Liver (tissue), 9 donors: Measurements from ENCODE around the gene ZNF70. TPM values are rescaled to one million over a fixed set of nuclear protein-coding genes. Genes with fewer than 3 reads are reported as not detected.

ENCODE experiments used
- DNase-seq: peaks from one replicate; pipeline ENCODE4 v3.0.0-alpha.2; 2017; ENCODE audit warnings: low spot score
- H3K27ac ChIP-seq, 2 donors: one replicate each; pipeline ENCODE4 v1.7.0; 2013; ENCODE audit warnings: inconsistent platforms in 2 of 2, low read length in 2 of 2, control low read depth in 1 of 2, low read depth in 1 of 2, mild to moderate bottlenecking in 1 of 2
- H3K27me3 ChIP-seq, 4 donors: one replicate each; pipeline versions ENCODE4 v1.6.1 to v1.7.0; 2013; ENCODE audit warnings: low read length in 3 of 4, inconsistent platforms in 1 of 4, mild to moderate bottlenecking in 1 of 4, moderate library complexity in 1 of 4; ENCODE audit not compliant: control insufficient read depth in 4 of 4, insufficient read depth in 4 of 4
- H3K36me3 ChIP-seq, 4 donors: one replicate each; pipeline versions ENCODE4 v1.6.1 to v1.7.0; 2013; ENCODE audit warnings: low read length in 3 of 4, mild to moderate bottlenecking in 3 of 4, low read depth in 1 of 4, moderate library complexity in 1 of 4; ENCODE audit not compliant: control insufficient read depth in 4 of 4, insufficient read depth in 3 of 4
- H3K4me1 ChIP-seq, 4 donors: one replicate each; pipeline versions ENCODE4 v1.6.1 to v1.7.0; 2013; ENCODE audit warnings: low read length in 3 of 4, mild to moderate bottlenecking in 3 of 4, moderate library complexity in 1 of 4; ENCODE audit not compliant: control insufficient read depth in 4 of 4, insufficient read depth in 4 of 4
- H3K4me3 ChIP-seq, 3 donors: one replicate each; pipeline versions ENCODE4 v1.6.1 to v1.7.0; 2013; ENCODE audit warnings: low read length in 3 of 3, control low read depth in 1 of 3, low read depth in 1 of 3, mild to moderate bottlenecking in 1 of 3
- H3K9ac ChIP-seq, 2 donors: one replicate each; pipeline ENCODE4 v1.7.0; 2013; ENCODE audit warnings: low read length in 2 of 2, mild to moderate bottlenecking in 2 of 2, moderate library complexity in 2 of 2, control low read depth in 1 of 2, low read depth in 1 of 2
- H3K9me3 ChIP-seq, 4 donors: one replicate each; pipeline versions ENCODE4 v1.6.1 to v1.7.0; 2013; ENCODE audit warnings: low read length in 3 of 4; ENCODE audit not compliant: control insufficient read depth in 4 of 4
- EGR1 ChIP-seq, 2 donors: IDR thresholded peaks; 2 replicates each; pipeline ENCODE4 v1.6.1; 2016 to 2018; ENCODE audit warnings: antibody characterized with exemption in 2 of 2, low read depth in 2 of 2
- FOXA1 ChIP-seq: IDR thresholded peaks from 2 replicates; pipeline ENCODE4 v1.6.1; 2016; ENCODE audit warnings: antibody characterized with exemption
- FOXA2 ChIP-seq: IDR thresholded peaks from 2 replicates; pipeline ENCODE4 v1.6.1; 2016; ENCODE audit warnings: antibody characterized with exemption
- GABPA ChIP-seq, 2 donors: IDR thresholded peaks in 1 of 2; conservative IDR thresholded peaks in 1 of 2; 2 replicates each; pipeline ENCODE4 v1.6.1; 2016; ENCODE audit warnings: antibody characterized with exemption in 2 of 2, mild to moderate bottlenecking in 1 of 2, moderate library complexity in 1 of 2
- HNF4A ChIP-seq, 2 donors: conservative IDR thresholded peaks; 2 replicates each; pipeline ENCODE4 v1.6.1; 2016; ENCODE audit warnings: antibody characterized with exemption in 2 of 2, mild to moderate bottlenecking in 2 of 2
- HNF4G ChIP-seq: IDR thresholded peaks from 2 replicates; pipeline ENCODE4 v1.6.1; 2016; ENCODE audit warnings: antibody characterized with exemption
- JUND ChIP-seq, 2 donors: IDR thresholded peaks; 2 replicates each; pipeline ENCODE4 v1.6.1; 2016; ENCODE audit warnings: antibody characterized with exemption in 2 of 2
- NR2F2 ChIP-seq: IDR thresholded peaks from 2 replicates; pipeline ENCODE4 v1.6.1; 2016; ENCODE audit warnings: antibody characterized with exemption
- RXRA ChIP-seq, 2 donors: IDR thresholded peaks; 2 replicates each; pipeline ENCODE4 v1.6.1; 2017 to 2018; ENCODE audit warnings: antibody characterized with exemption in 2 of 2, mild to moderate bottlenecking in 1 of 2
- SP1 ChIP-seq: IDR thresholded peaks from 2 replicates; pipeline ENCODE4 v1.6.1; 2018; ENCODE audit warnings: antibody characterized with exemption, mild to moderate bottlenecking
- YY1 ChIP-seq: IDR thresholded peaks from 2 replicates; pipeline ENCODE4 v1.6.1; 2016; ENCODE audit warnings: antibody characterized with exemption, mild to moderate bottlenecking
- WGBS: extraction: QIAGEN DNeasy Blood & Tissue Kit; methylation state at CpG from one replicate; pipeline ENCODE4 v1.1.7; 2013; 5-methylcytosine and 5-hydroxymethylcytosine counted together
- polyA plus RNA-seq, 2 donors: library from polyadenylated mRNA; stranded (reverse) in 1 of 2; unstranded in 1 of 2; fragments of 200-250 nt in 1 of 2; fragments of >200 nt in 1 of 2; fragmentation: Nextera tagmentation in 1 of 2; extraction: Ambion mirVana in 1 of 2; gene quantifications; one replicate each; pipeline versions ENCODE4 v1.2.1 to v1.2.3, GENCODE V29; 2013 to 2015
- total RNA-seq, 2 donors: library from RNA; depleted of rRNA; stranded (reverse); fragments of >200 nt; gene quantifications; one replicate each; pipeline ENCODE4 v1.2.3, GENCODE V29; 2014
- TF ChIP-seq, protein P1 (sequence below): IDR thresholded peaks from 2 replicates; pipeline ENCODE4 v1.6.1; 2016; ENCODE audit warnings: antibody characterized with exemption
- TF ChIP-seq, protein P2 (sequence below): IDR thresholded peaks from 2 replicates; pipeline ENCODE4 v1.6.1; 2016; ENCODE audit warnings: antibody characterized with exemption
- TF ChIP-seq, protein P3 (sequence below): IDR thresholded peaks from 2 replicates; pipeline ENCODE4 v1.6.1; 2016; ENCODE audit warnings: antibody characterized with exemption, mild to moderate bottlenecking
- donor health status: healthy.
- donor health status: healthy.
- donor health status: healthy.
- donor health status: healthy.
- donor health status: healthy.

ZNF70 gene
- total and polyA plus RNA-seq, 4 donors, result 0.14 to 1.9 (median 0.68) TPM

- TF ChIP-seq, protein P1, sequence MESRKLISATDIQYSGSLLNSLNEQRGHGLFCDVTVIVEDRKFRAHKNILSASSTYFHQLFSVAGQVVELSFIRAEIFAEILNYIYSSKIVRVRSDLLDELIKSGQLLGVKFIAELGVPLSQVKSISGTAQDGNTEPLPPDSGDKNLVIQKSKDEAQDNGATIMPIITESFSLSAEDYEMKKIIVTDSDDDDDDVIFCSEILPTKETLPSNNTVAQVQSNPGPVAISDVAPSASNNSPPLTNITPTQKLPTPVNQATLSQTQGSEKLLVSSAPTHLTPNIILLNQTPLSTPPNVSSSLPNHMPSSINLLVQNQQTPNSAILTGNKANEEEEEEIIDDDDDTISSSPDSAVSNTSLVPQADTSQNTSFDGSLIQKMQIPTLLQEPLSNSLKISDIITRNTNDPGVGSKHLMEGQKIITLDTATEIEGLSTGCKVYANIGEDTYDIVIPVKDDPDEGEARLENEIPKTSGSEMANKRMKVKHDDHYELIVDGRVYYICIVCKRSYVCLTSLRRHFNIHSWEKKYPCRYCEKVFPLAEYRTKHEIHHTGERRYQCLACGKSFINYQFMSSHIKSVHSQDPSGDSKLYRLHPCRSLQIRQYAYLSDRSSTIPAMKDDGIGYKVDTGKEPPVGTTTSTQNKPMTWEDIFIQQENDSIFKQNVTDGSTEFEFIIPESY, result no peak
- TF ChIP-seq HNF4A (conservative IDR thresholded peaks at IDR 0.05), result peak in 1 of 2 donors; percentile 14
- TF ChIP-seq NR2F2, result peak; percentile 24
- TF ChIP-seq, protein P2, sequence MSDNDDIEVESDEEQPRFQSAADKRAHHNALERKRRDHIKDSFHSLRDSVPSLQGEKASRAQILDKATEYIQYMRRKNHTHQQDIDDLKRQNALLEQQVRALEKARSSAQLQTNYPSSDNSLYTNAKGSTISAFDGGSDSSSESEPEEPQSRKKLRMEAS, result no peak
- TF ChIP-seq EGR1 (IDR thresholded peaks at IDR 0.05; ENCODE audit: low read depth in 2 of 2), result no peak
- TF ChIP-seq GABPA (IDR thresholded peaks at IDR 0.05 in 1 of 2, conservative IDR thresholded peaks at IDR 0.05 in 1 of 2), result no peak
- TF ChIP-seq FOXA1, result no peak
- no peak for TF ChIP-seq RXRA (IDR thresholded peaks at IDR 0.05)
- no peak for TF ChIP-seq FOXA2
- TF ChIP-seq YY1, result no peak
- no peak for TF ChIP-seq HNF4G
- TF ChIP-seq JUND (IDR thresholded peaks at IDR 0.05), result no peak
Observed at GRCh38 chr22:23786752-23787599, 36.1 kb upstream of the ZNF70 start, which contains the start of gene SMARCB1 (continued).

- Histone ChIP-seq H3K36me3 (no peaks in the 10 kb centered on the region), H3K27me3 (no peaks in the 10 kb centered on the region), H3K27ac (peak overlapping the region; percentile 99 to 100), H3K4me1 (peaks cover 12 to 42% (median 31%) of the 10 kb centered on the region in 4 donors), H3K4me3 (peak overlapping the region; percentile 46 to 83 (median 76)), H3K9ac (peak overlapping the region; percentile 2 to 57), H3K9me3 (no peaks in the 10 kb centered on the region)
- peak; percentile 32 for DNase-seq
- peak; percentile 23 for TF ChIP-seq SP1
- no peak for TF ChIP-seq HNF4A (conservative IDR thresholded peaks at IDR 0.05)
- TF ChIP-seq FOXA2, result no peak
- peak in 1 of 2 donors; percentile 21 for TF ChIP-seq RXRA (IDR thresholded peaks at IDR 0.05)
- TF ChIP-seq HNF4G, result no peak
- TF ChIP-seq, protein P3, sequence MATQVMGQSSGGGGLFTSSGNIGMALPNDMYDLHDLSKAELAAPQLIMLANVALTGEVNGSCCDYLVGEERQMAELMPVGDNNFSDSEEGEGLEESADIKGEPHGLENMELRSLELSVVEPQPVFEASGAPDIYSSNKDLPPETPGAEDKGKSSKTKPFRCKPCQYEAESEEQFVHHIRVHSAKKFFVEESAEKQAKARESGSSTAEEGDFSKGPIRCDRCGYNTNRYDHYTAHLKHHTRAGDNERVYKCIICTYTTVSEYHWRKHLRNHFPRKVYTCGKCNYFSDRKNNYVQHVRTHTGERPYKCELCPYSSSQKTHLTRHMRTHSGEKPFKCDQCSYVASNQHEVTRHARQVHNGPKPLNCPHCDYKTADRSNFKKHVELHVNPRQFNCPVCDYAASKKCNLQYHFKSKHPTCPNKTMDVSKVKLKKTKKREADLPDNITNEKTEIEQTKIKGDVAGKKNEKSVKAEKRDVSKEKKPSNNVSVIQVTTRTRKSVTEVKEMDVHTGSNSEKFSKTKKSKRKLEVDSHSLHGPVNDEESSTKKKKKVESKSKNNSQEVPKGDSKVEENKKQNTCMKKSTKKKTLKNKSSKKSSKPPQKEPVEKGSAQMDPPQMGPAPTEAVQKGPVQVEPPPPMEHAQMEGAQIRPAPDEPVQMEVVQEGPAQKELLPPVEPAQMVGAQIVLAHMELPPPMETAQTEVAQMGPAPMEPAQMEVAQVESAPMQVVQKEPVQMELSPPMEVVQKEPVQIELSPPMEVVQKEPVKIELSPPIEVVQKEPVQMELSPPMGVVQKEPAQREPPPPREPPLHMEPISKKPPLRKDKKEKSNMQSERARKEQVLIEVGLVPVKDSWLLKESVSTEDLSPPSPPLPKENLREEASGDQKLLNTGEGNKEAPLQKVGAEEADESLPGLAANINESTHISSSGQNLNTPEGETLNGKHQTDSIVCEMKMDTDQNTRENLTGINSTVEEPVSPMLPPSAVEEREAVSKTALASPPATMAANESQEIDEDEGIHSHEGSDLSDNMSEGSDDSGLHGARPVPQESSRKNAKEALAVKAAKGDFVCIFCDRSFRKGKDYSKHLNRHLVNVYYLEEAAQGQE, result no peak
- no peak for TF ChIP-seq GABPA (IDR thresholded peaks at IDR 0.05 in 1 of 2, conservative IDR thresholded peaks at IDR 0.05 in 1 of 2)
- TF ChIP-seq, protein P2, result no peak
- no peak for TF ChIP-seq JUND (IDR thresholded peaks at IDR 0.05)
- WGBS, result 23% methylated on average over 9 of the region's 9 CpGs
Observed at GRCh38 chr22:23786261-23786710, 35.4 kb upstream of the ZNF70 start.
